GM23338 (cell line): ENCODE measurements around the gene EXOC7. TPM values are rescaled to one million over a fixed set of nuclear protein-coding genes. Genes with fewer than 3 reads are reported as not detected.
"Not testable (repeated sequence)": the region's sequence is repeated elsewhere in the genome, so short reads cannot be mapped to it uniquely, and the experiment has no call there.

Experiments used
- ATAC-seq: fragments of 200-7000 bp; cut with Tn5 transposase; 3 replicates; pipeline ENCODE4 v1.9.1; 2020
- DNase-seq: peaks from one replicate; pipeline ENCODE4 v3.0.0-alpha.2; 2015; ENCODE audit warnings: low spot score
- H2AFZ ChIP-seq: fragments of 200-600 bp; sonication (generic); 2 replicates; pipeline ENCODE4 v1.8.0; 2016; ENCODE audit warnings: antibody characterized with exemption, mild to moderate bottlenecking, moderate library complexity
- H3F3A ChIP-seq: fragments of 200-600 bp; sonication (generic); replicated peaks from 2 replicates; pipeline ENCODE4 v1.8.0; 2017; ENCODE audit warnings: antibody characterized with exemption, mixed run types, low read depth
- H3K27ac ChIP-seq: fragments of 200-600 bp; sonication (generic); 2 replicates; pipeline ENCODE4 v1.6.1; 2016; ENCODE audit warnings: low read depth
- H3K27me3 ChIP-seq: fragments of 200-600 bp; sonication (generic); 2 replicates; pipeline ENCODE4 v1.8.0; 2016; ENCODE audit warnings: mild to moderate bottlenecking, mixed run types, moderate library complexity; ENCODE audit not compliant: insufficient read depth
- H3K36me3 ChIP-seq: fragments of 200-600 bp; sonication (generic); 2 replicates; pipeline ENCODE4 v1.8.0; 2016; ENCODE audit warnings: mild to moderate bottlenecking; ENCODE audit not compliant: insufficient read depth
- H3K4me1 ChIP-seq: fragments of 200-600 bp; sonication (generic); 2 replicates; pipeline ENCODE4 v1.8.0; 2016; ENCODE audit warnings: mild to moderate bottlenecking, moderate library complexity; ENCODE audit not compliant: insufficient read depth
- H3K4me2 ChIP-seq: fragments of 200-600 bp; sonication (generic); 2 replicates; pipeline ENCODE4 v1.7.1; 2017; ENCODE audit warnings: mixed run types
- H3K4me3 ChIP-seq: fragments of 200-600 bp; sonication (generic); 2 replicates; pipeline ENCODE4 v1.6.1; 2016; ENCODE audit warnings: mixed run types
- H3K79me2 ChIP-seq: fragments of 200-600 bp; sonication (generic); replicated peaks from 2 replicates; pipeline ENCODE4 v1.8.0; 2017; ENCODE audit warnings: mild to moderate bottlenecking; ENCODE audit not compliant: insufficient read depth
- H3K9me2 ChIP-seq: fragments of 200-600 bp; sonication (generic); 2 replicates; pipeline ENCODE4 v1.8.0; 2017; ENCODE audit not compliant: insufficient read depth
- H4K20me1 ChIP-seq: fragments of 200-600 bp; sonication (generic); replicated peaks from 2 replicates; pipeline ENCODE4 v1.8.0; 2017; ENCODE audit warnings: mild to moderate bottlenecking; ENCODE audit not compliant: insufficient read depth
- H3K27ac Mint-ChIP-seq: 2 replicates; pipeline ENCODE4 v1.8.0; 2020; ENCODE audit warnings: inconsistent platforms, mild to moderate bottlenecking, moderate library complexity, mixed read lengths
- H3K27me3 Mint-ChIP-seq: 3 replicates; pipeline ENCODE4 v1.8.0; 2022; ENCODE audit warnings: low read depth, mild to moderate bottlenecking, moderate library complexity, mixed read lengths, inconsistent platforms; ENCODE audit not compliant: insufficient read depth, poor library complexity
- H3K36me3 Mint-ChIP-seq: 3 replicates; pipeline ENCODE4 v1.8.0; 2021; ENCODE audit warnings: low read depth, mild to moderate bottlenecking, inconsistent platforms, moderate library complexity, mixed read lengths
- H3K4me1 Mint-ChIP-seq: 3 replicates; pipeline ENCODE4 v1.8.0; 2020; ENCODE audit warnings: mild to moderate bottlenecking, inconsistent platforms, mixed read lengths
- H3K4me3 Mint-ChIP-seq: 3 replicates; pipeline ENCODE4 v1.8.0; 2021; ENCODE audit warnings: moderate library complexity, mild to moderate bottlenecking, inconsistent platforms, mixed read lengths
- H3K9me3 Mint-ChIP-seq: 3 replicates; pipeline ENCODE4 v1.8.0; 2020; ENCODE audit warnings: moderate library complexity, mild to moderate bottlenecking, inconsistent platforms, mixed read lengths
- CTCF ChIP-seq, 2 experiments: fragments of 200-600 bp in 1 of 2; sonication (generic) in 1 of 2; conservative IDR thresholded peaks; 2 replicates each; pipeline versions ENCODE4 v1.5.1 to v1.6.1; 2016 to 2017; ENCODE audit warnings: antibody characterized with exemption in 2 of 2, low read depth in 2 of 2, mild to moderate bottlenecking in 2 of 2, moderate library complexity in 1 of 2
- EZH2phosphoT487 ChIP-seq: fragments of 200-600 bp; sonication (generic); IDR thresholded peaks from one replicate; pipeline ENCODE4 v1.8.1; 2018; ENCODE audit warnings: antibody characterized with exemption; ENCODE audit not compliant: unreplicated experiment
- REST ChIP-seq: IDR thresholded peaks from one replicate; pipeline ENCODE4 v1.6.1; 2018; ENCODE audit warnings: antibody characterized with exemption; ENCODE audit not compliant: unreplicated experiment
- ZNF114 ChIP-seq: fragments of 250-450 bp; sonication (Bioruptor Pico); IDR thresholded peaks from 2 replicates; pipeline ENCODE4 v1.5.0; 2020; ENCODE audit warnings: mild to moderate bottlenecking, moderate library complexity
- polyA plus RNA-seq: library from polyadenylated mRNA; unstranded; fragments of >200 nt; fragmentation: Nextera tagmentation; extraction: Ambion mirVana; gene quantifications from 2 replicates; pipeline ENCODE4 v1.2.1, GENCODE V29; 2016
- total RNA-seq: library from RNA; depleted of rRNA; stranded (reverse); fragments of >200 nt; shearing (Covaris generic); gene quantifications from 2 replicates; pipeline ENCODE4 v1.2.3, GENCODE V29; 2014
- TF ChIP-seq, protein P1 (sequence below): IDR thresholded peaks from 2 replicates; pipeline ENCODE4 v1.6.1; 2016; ENCODE audit warnings: antibody characterized with exemption

The EXOC7 gene
- total and polyA plus RNA-seq, 2 experiments from 2014 or later = 75.4 to 77.4 TPM

- Mint-ChIP-seq H3K4me1 (peaks cover 9% of the 10 kb centered on the region), H3K27ac (no peak overlapping the region), H3K9me3 (no peaks in the 10 kb centered on the region), H3K27me3 (peaks cover 3% of the 10 kb centered on the region), H3K4me3 (no peak overlapping the region), H3K36me3 (peaks cover 84% of the 10 kb centered on the region)
- peaks cover 9% of the 10 kb centered on the region; the same call in 1 of the 2 replicates for H3K4me1 ChIP-seq
- H3K27me3 ChIP-seq = no peaks in the 10 kb centered on the region
- TF ChIP-seq, protein P1, sequence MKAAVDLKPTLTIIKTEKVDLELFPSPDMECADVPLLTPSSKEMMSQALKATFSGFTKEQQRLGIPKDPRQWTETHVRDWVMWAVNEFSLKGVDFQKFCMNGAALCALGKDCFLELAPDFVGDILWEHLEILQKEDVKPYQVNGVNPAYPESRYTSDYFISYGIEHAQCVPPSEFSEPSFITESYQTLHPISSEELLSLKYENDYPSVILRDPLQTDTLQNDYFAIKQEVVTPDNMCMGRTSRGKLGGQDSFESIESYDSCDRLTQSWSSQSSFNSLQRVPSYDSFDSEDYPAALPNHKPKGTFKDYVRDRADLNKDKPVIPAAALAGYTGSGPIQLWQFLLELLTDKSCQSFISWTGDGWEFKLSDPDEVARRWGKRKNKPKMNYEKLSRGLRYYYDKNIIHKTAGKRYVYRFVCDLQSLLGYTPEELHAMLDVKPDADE = no peak
- TF ChIP-seq REST (no peak), EZH2phosphoT487 (no peak), ZNF114 (no peak), CTCF (conservative IDR thresholded peaks at IDR 0.05; ENCODE audit: low read depth in 2 of 2) (no peak)
- H4K20me1 ChIP-seq = peaks cover 6% of the 10 kb centered on the region
- peaks cover 22% of the 10 kb centered on the region; the same call in 1 of the 2 replicates for H3F3A ChIP-seq
- H3K27ac ChIP-seq = no peak overlapping the region
- H3K36me3 ChIP-seq = peaks cover 56% of the 10 kb centered on the region
- ATAC-seq = no peak
- H3K4me2 ChIP-seq = no peak overlapping the region
- H3K9me2 ChIP-seq = no peaks in the 10 kb centered on the region
- no peak overlapping the region for H3K4me3 ChIP-seq
- H3K79me2 ChIP-seq = 0 out of 2 replicates have a peak, but pooled peaks cover under 1% of the 10 kb centered on the region
- H2AFZ ChIP-seq = no peak overlapping the region
- no peak for DNase-seq
Observed at GRCh38 chr17:76046064-76046463, 57.5 kb downstream of the EXOC7 start.

DNA sequence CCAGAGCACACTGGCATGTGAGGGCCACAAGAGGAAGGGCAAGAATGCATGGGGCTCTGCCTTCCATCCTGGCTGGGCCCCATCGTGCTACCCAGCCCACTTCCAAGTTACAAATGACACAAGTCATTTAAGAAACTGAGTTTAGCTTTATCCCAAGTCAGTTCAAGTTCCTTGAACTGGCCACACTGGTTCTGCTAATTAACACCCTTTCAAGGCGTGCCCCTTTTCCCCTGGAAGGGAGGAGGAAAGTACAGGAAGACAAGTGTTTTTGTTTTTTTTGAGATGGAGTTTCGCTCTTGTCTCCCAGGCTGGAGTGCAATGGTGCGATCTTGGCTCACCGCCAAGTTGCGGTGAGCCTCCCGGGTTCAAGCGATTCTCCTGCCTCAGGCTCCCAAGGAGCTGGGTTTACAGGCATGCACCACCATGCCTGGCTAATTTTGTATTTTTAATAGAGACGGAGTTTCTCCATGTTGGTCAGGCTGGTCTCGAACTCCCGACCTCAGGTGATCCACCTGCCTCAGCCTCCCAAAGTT, 59.0 kb downstream of the EXOC7 start:
- Mint-ChIP-seq H3K36me3 (peaks cover 84% of the 10 kb centered on the region), H3K4me1 (peaks cover 18% of the 10 kb centered on the region)
- H3K27ac Mint-ChIP-seq, ATAC-seq, H3K4me3 ChIP-seq, H4K20me1 ChIP-seq, H2AFZ ChIP-seq, H3K4me1 ChIP-seq, H3K27ac ChIP-seq, H3K27me3 Mint-ChIP-seq, H3K4me3 Mint-ChIP-seq, DNase-seq, H3K27me3 ChIP-seq, H3K9me3 Mint-ChIP-seq, H3K9me2 ChIP-seq, H3K79me2 ChIP-seq, H3K4me2 ChIP-seq: not testable (repeated sequence)
- Histone ChIP-seq H3K36me3 (peaks cover 59% of the 10 kb centered on the region), H3F3A (peaks cover 12% of the 10 kb centered on the region; the same call in 1 of the 2 replicates)

DNA sequence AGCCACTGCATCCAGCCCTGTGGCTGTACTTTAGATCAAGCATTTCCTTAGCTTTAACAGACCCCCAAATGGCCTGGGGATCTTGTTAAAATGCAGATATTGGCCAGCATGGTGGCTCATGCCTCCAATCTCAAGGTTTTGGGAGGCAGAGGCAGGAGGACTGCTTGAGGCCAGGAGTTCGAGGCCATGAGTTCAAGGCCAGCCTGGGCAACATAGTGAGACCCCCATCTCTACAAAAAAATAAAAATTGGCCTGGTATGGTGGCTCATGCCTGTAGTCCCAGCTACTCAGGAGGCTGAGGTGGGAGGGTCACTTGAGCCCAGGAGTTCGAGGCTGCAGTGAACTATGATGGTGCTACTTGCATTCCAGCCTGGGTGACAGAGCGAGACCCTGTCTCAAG, 60.7 kb downstream of the EXOC7 start:
- H3K4me3 Mint-ChIP-seq, ATAC-seq, H2AFZ ChIP-seq, H3K9me3 Mint-ChIP-seq, H3K79me2 ChIP-seq, H3K9me2 ChIP-seq, H3K27me3 Mint-ChIP-seq, H3K27ac Mint-ChIP-seq, H3K4me1 ChIP-seq, DNase-seq, H4K20me1 ChIP-seq, H3K4me3 ChIP-seq, H3K27me3 ChIP-seq, H3K27ac ChIP-seq, H3K4me2 ChIP-seq: not testable (repeated sequence)
- Histone ChIP-seq H3F3A (peaks cover 22% of the 10 kb centered on the region; the same call in 1 of the 2 replicates), H3K36me3 (peaks cover 62% of the 10 kb centered on the region)
- H3K36me3 Mint-ChIP-seq = peaks cover 83% of the 10 kb centered on the region
- H3K4me1 Mint-ChIP-seq = peaks cover 15% of the 10 kb centered on the region
